Gastroesophageal sphincter (tissue), 3 donors: ENCODE data around the gene WDR33.

ENCODE experiments used
- POLR2AphosphoS5 ChIP-seq: sonication (generic); formaldehyde crosslinking; IDR thresholded peaks from one replicate; pipeline ENCODE4 v1.6.1; 2017; ENCODE audit warnings: antibody characterized with exemption
- TF ChIP-seq, protein P1 (sequence below), 4 experiments: fragments of 200-600 bp in 2 of 4; fragments of 450-650 bp in 2 of 4; sonication (generic) in 1 of 4; IDR thresholded peaks; one replicate each; pipeline ENCODE4 v1.5.1; 2017 to 2019; ENCODE audit warnings: antibody characterized with exemption in 4 of 4, mild to moderate bottlenecking in 2 of 4, moderate library complexity in 2 of 4

DNA sequence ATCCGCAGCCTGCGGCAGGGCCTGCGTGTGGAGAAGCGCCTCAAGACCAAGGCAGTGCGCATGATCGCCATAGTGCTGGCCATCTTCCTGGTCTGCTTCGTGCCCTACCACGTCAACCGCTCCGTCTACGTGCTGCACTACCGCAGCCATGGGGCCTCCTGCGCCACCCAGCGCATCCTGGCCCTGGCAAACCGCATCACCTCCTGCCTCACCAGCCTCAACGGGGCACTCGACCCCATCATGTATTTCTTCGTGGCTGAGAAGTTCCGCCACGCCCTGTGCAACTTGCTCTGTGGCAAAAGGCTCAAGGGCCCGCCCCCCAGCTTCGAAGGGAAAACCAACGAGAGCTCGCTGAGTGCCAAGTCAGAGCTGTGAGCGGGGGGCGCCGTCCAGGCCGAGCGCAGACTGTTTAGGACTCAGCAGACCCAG lies 159.6 kb downstream of the WDR33 start:
- TF ChIP-seq, protein P1, sequence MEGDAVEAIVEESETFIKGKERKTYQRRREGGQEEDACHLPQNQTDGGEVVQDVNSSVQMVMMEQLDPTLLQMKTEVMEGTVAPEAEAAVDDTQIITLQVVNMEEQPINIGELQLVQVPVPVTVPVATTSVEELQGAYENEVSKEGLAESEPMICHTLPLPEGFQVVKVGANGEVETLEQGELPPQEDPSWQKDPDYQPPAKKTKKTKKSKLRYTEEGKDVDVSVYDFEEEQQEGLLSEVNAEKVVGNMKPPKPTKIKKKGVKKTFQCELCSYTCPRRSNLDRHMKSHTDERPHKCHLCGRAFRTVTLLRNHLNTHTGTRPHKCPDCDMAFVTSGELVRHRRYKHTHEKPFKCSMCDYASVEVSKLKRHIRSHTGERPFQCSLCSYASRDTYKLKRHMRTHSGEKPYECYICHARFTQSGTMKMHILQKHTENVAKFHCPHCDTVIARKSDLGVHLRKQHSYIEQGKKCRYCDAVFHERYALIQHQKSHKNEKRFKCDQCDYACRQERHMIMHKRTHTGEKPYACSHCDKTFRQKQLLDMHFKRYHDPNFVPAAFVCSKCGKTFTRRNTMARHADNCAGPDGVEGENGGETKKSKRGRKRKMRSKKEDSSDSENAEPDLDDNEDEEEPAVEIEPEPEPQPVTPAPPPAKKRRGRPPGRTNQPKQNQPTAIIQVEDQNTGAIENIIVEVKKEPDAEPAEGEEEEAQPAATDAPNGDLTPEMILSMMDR (IDR thresholded peaks at IDR 0.05) = no peak
- TF ChIP-seq POLR2AphosphoS5 = no peak
